ENCODE results near the gene TJP1. TPM values are rescaled to one million over a fixed set of nuclear protein-coding genes. Genes with fewer than 3 reads are reported as not detected.

TJP1 gene
- polyA plus RNA-seq, 1 donor (not counting 4 experiments of a cell fraction or from before 2014, with no cell fraction given), result 54.7 TPM

- no peak overlapping the region for H2AFZ ChIP-seq (ENCODE audit: control insufficient read depth, low read length)
- TF ChIP-seq EZH2 (IDR thresholded peaks at IDR 0.05; ENCODE audit: low read length) (no peak), CTCF (optimal IDR thresholded peaks at IDR 0.05 in 1 of 3, IDR thresholded peaks at IDR 0.05 in 1 of 3, conservative IDR thresholded peaks at IDR 0.05 in 1 of 3; ENCODE audit: extremely low read depth in 1 of 3, insufficient read depth in 2 of 3, low read length in 3 of 3) (peak in 1 of 3 experiments; percentile 0)
- no peaks in the 10 kb centered on the region for H3K79me2 ChIP-seq (ENCODE audit: control insufficient read depth, insufficient read depth, low read length)
- no peaks in the 10 kb centered on the region for H4K20me1 ChIP-seq (ENCODE audit: control insufficient read depth, extremely low read depth, insufficient read depth, low read length)
- no peaks in the 10 kb centered on the region for H3K9me3 ChIP-seq (ENCODE audit: control insufficient read depth, low read depth, low read length)
- H3K4me1 ChIP-seq (ENCODE audit: control insufficient read depth, extremely low read depth, insufficient read depth, low read length), result no peaks in the 10 kb centered on the region
- no peak overlapping the region for H3K9ac ChIP-seq (ENCODE audit: control insufficient read depth, extremely low read depth, insufficient read depth, low read length)
- H3K27me3 ChIP-seq (ENCODE audit: control insufficient read depth, extremely low read depth, insufficient read depth, low read length), result no peaks in the 10 kb centered on the region
- dilution Hi-C loops (cut with MboI; ENCODE audit: extremely low pct_ligation_motif_present, low sequenced_read_pairs), result no loop called here
- H3K27ac ChIP-seq (ENCODE audit: control insufficient read depth, insufficient read depth, low read length), result no peak overlapping the region
- H3K9me1 ChIP-seq (ENCODE audit: control insufficient read depth, extremely low read depth, insufficient read depth, low read length), result no peaks in the 10 kb centered on the region
- H3K36me3 ChIP-seq (ENCODE audit: control insufficient read depth in 2 of 2, extremely low read depth in 1 of 2, insufficient read depth in 2 of 2, low read length in 2 of 2), result no peaks in the 10 kb centered on the region
- FAIRE-seq (no peak), DNase-seq (ENCODE audit: low read depth, low spot score) (no peak)
- no peak overlapping the region for H3K4me2 ChIP-seq (ENCODE audit: control insufficient read depth, extremely low read depth, insufficient read depth, low read depth, low read length)
- H3K4me3 ChIP-seq (ENCODE audit: control insufficient read depth in 2 of 3, extremely low read depth in 1 of 3, insufficient read depth in 2 of 3, low read depth in 1 of 3, low read length in 3 of 3), result no peak overlapping the region
Observed at GRCh38 chr15:29656636-29657475, 165.4 kb downstream of the TJP1 start.

GRCh38 chr15:29652595-29652994 is 169.7 kb downstream of the TJP1 start:
- Histone ChIP-seq H3K79me2 (ENCODE audit: control insufficient read depth, insufficient read depth, low read length) (no peaks in the 10 kb centered on the region), H3K9me1 (ENCODE audit: control insufficient read depth, extremely low read depth, insufficient read depth, low read length) (no peaks in the 10 kb centered on the region), H3K4me1 (ENCODE audit: control insufficient read depth, extremely low read depth, insufficient read depth, low read length) (no peaks in the 10 kb centered on the region), H3K36me3 (ENCODE audit: control insufficient read depth in 2 of 2, extremely low read depth in 1 of 2, insufficient read depth in 2 of 2, low read length in 2 of 2) (no peaks in the 10 kb centered on the region), H4K20me1 (ENCODE audit: control insufficient read depth, extremely low read depth, insufficient read depth, low read length) (no peaks in the 10 kb centered on the region), H3K4me3 (ENCODE audit: control insufficient read depth in 2 of 3, extremely low read depth in 1 of 3, insufficient read depth in 2 of 3, low read depth in 1 of 3, low read length in 3 of 3) (no peak overlapping the region), H3K27ac (ENCODE audit: control insufficient read depth, insufficient read depth, low read length) (no peak overlapping the region), H3K4me2 (ENCODE audit: control insufficient read depth, extremely low read depth, insufficient read depth, low read depth, low read length) (no peak overlapping the region), H3K27me3 (ENCODE audit: control insufficient read depth, extremely low read depth, insufficient read depth, low read length) (no peaks in the 10 kb centered on the region), H3K9ac (ENCODE audit: control insufficient read depth, extremely low read depth, insufficient read depth, low read length) (no peak overlapping the region), H3K9me3 (ENCODE audit: control insufficient read depth, low read depth, low read length) (no peaks in the 10 kb centered on the region), H2AFZ (ENCODE audit: control insufficient read depth, low read length) (no peak overlapping the region)
- DNase-seq (ENCODE audit: low read depth, low spot score) (no peak), FAIRE-seq (no peak)
- dilution Hi-C loops (cut with MboI; ENCODE audit: extremely low pct_ligation_motif_present, low sequenced_read_pairs), result no loop called here
- TF ChIP-seq CTCF (optimal IDR thresholded peaks at IDR 0.05 in 1 of 3, IDR thresholded peaks at IDR 0.05 in 1 of 3, conservative IDR thresholded peaks at IDR 0.05 in 1 of 3; ENCODE audit: extremely low read depth in 1 of 3, insufficient read depth in 2 of 3, low read length in 3 of 3) (no peak), EZH2 (IDR thresholded peaks at IDR 0.05; ENCODE audit: low read length) (no peak)
